Dendritic cell treated with granulocyte-macrophage colony-stimulating factor and Interleukin-4, amounts not matched to agents 40 ng/mL and 50 ng/mL, for 4 days (primary cell): Measurements from ENCODE around the gene ARHGEF1.

Experiments used
- H3K27ac Mint-ChIP-seq: one replicate; pipeline ENCODE4 v1.8.0; 2022; ENCODE audit warnings: mild to moderate bottlenecking, mixed read lengths
- H3K27me3 Mint-ChIP-seq: one replicate; pipeline ENCODE4 v1.8.0; 2022; ENCODE audit warnings: mild to moderate bottlenecking, mixed read lengths
- H3K36me3 Mint-ChIP-seq: one replicate; pipeline ENCODE4 v1.8.0; 2022; ENCODE audit warnings: low read depth, mixed read lengths
- H3K4me1 Mint-ChIP-seq: one replicate; pipeline ENCODE4 v1.8.0; 2022; ENCODE audit warnings: low read depth, mixed read lengths
- H3K4me3 Mint-ChIP-seq: one replicate; pipeline ENCODE4 v1.8.0; 2022; ENCODE audit warnings: mild to moderate bottlenecking, moderate library complexity, mixed read lengths
- H3K9me3 Mint-ChIP-seq: one replicate; pipeline ENCODE4 v1.8.0; 2022; ENCODE audit warnings: mixed read lengths
- intact Hi-C: fragments of 100-400 bp; cut with micrococcal nuclease; formaldehyde crosslinking; loops from one replicate; pipeline ENCODE4 v1.15.0; 2022

Gene ARHGEF1, protein sequence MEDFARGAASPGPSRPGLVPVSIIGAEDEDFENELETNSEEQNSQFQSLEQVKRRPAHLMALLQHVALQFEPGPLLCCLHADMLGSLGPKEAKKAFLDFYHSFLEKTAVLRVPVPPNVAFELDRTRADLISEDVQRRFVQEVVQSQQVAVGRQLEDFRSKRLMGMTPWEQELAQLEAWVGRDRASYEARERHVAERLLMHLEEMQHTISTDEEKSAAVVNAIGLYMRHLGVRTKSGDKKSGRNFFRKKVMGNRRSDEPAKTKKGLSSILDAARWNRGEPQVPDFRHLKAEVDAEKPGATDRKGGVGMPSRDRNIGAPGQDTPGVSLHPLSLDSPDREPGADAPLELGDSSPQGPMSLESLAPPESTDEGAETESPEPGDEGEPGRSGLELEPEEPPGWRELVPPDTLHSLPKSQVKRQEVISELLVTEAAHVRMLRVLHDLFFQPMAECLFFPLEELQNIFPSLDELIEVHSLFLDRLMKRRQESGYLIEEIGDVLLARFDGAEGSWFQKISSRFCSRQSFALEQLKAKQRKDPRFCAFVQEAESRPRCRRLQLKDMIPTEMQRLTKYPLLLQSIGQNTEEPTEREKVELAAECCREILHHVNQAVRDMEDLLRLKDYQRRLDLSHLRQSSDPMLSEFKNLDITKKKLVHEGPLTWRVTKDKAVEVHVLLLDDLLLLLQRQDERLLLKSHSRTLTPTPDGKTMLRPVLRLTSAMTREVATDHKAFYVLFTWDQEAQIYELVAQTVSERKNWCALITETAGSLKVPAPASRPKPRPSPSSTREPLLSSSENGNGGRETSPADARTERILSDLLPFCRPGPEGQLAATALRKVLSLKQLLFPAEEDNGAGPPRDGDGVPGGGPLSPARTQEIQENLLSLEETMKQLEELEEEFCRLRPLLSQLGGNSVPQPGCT

GRCh38 chr19:41882568-41883462 lies at the start of gene ARHGEF1:
Gene ARHGEF1, plus strand, starts transcription at chr19:41883184. Its CDS starts 4,899 bp downstream, at chr19:41888083.
- intact Hi-C loops = no loop called here
- peaks cover 35% of the 10 kb centered on the region for H3K36me3 Mint-ChIP-seq
- peak within 1 kb of the TSS; percentile 76 for H3K4me3 Mint-ChIP-seq
- no peaks in the 10 kb centered on the region for H3K9me3 Mint-ChIP-seq
- H3K27me3 Mint-ChIP-seq = no peaks in the 10 kb centered on the region
- H3K27ac Mint-ChIP-seq = peak within 1 kb of the TSS; percentile 74
- H3K4me1 Mint-ChIP-seq = peaks cover 63% of the 10 kb centered on the region

DNA sequence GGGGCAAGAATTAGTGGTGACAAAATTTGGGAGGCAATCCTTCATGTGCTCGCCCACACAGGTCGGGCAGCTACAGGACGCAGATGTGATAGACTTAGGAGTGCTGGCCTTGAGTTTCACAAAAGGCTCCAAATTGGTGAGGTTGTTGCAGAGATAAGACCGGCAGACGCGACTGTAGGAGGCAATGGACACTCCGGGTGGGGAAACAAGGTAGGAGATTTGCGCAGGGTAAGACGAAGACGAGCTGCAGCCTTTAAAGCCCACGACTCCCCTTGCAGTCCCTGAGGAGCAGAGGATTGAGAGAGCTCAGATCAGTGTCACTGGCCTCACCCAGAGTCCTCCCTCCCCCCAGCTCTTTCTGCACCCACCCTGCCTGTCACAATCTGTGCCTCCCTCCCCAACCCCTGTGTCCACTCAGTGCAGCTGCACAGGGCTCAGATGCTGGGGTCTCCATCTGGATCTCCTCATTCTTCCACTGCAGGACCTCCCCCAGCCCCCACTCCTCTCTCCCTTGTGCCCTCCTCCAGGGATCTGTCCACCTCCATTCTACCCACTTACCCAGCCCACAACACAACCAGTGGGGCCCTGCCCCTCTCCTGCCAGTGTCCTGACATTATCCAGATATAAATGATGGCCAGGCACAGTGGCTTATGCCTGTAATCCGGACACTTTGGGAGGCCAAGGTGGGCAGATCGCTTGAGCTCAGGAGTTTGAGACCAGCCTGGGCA lies 44.8 kb upstream of the ARHGEF1 start:
- intact Hi-C loops = no loop called here
- Mint-ChIP-seq H3K36me3 (no peaks in the 10 kb centered on the region), H3K27me3 (peaks cover 10% of the 10 kb centered on the region), H3K9me3 (no peaks in the 10 kb centered on the region), H3K27ac (no peak overlapping the region), H3K4me1 (peaks cover 5% of the 10 kb centered on the region), H3K4me3 (no peak overlapping the region)

DNA sequence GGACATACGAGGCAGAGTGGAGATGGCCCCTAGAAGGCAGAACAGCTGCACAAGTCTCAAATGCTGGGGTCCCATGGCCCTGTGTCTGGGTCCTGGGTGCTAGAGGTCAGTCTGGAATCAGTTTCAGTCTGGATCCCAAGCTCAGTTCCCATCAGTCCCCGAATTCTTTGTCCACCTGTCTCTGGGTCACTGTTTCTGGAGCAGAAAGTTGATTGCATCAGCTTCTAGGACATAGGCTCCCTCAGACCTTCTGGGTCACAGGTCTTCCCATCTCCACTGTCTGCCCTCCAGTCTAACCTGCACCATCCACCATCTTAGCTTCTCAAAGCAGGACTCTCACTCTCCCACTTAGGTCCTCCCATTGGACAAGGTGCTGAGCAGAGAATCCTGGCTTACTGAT lies 43.8 kb upstream of the ARHGEF1 start:
- Mint-ChIP-seq H3K4me3 (no peak overlapping the region), H3K9me3 (peaks cover under 1% of the 10 kb centered on the region), H3K27ac (no peak overlapping the region), H3K27me3 (peaks cover 18% of the 10 kb centered on the region), H3K36me3 (no peaks in the 10 kb centered on the region), H3K4me1 (peaks cover 5% of the 10 kb centered on the region)
- intact Hi-C loops = no loop called here

- H3K9me3 Mint-ChIP-seq = peaks cover 6% of the 10 kb centered on the region
- H3K4me3 Mint-ChIP-seq = no peak overlapping the region
- H3K27ac Mint-ChIP-seq = no peak overlapping the region
- H3K36me3 Mint-ChIP-seq = no peaks in the 10 kb centered on the region
- H3K4me1 Mint-ChIP-seq = peaks cover 5% of the 10 kb centered on the region
- intact Hi-C loops = no loop called here
- peaks cover 11% of the 10 kb centered on the region for H3K27me3 Mint-ChIP-seq
Observed at GRCh38 chr19:41843371-41843770, 39.6 kb upstream of the ARHGEF1 start.

- H3K36me3 Mint-ChIP-seq = no peaks in the 10 kb centered on the region
Observed at GRCh38 chr19:41844601-41845000, 38.4 kb upstream of the ARHGEF1 start, which contains the start of gene LYPD4. Gene LYPD4, minus strand, starts transcription at chr19:41844683. Its CDS starts 5,398 bp downstream, at chr19:41839285.

GRCh38 chr19:41845001-41845050 lies 38.2 kb upstream of the ARHGEF1 start, which contains the start of gene DMRTC2:
Gene DMRTC2, plus strand, starts transcription at chr19:41845042. Its CDS starts 2,387 bp downstream, at chr19:41847429.
- Mint-ChIP-seq H3K36me3 (no peaks in the 10 kb centered on the region), H3K27me3 (peaks cover 17% of the 10 kb centered on the region), H3K4me1 (peaks cover 5% of the 10 kb centered on the region), H3K9me3 (peaks cover 6% of the 10 kb centered on the region), H3K4me3 (no peak within 1 kb of the TSS), H3K27ac (no peak within 1 kb of the TSS)
- intact Hi-C loops = no loop called here

More at GRCh38 chr19:41844601-41845000, 38.4 kb upstream of the ARHGEF1 start, which contains the start of gene LYPD4:
- Mint-ChIP-seq H3K9me3 (peaks cover 6% of the 10 kb centered on the region), H3K4me3 (no peak within 1 kb of the TSS), H3K27me3 (peaks cover 17% of the 10 kb centered on the region), H3K27ac (no peak within 1 kb of the TSS), H3K4me1 (peaks cover 5% of the 10 kb centered on the region)
- intact Hi-C loops = no loop called here

GRCh38 chr19:41845051-41845590 lies 37.9 kb upstream of the ARHGEF1 start:
- Mint-ChIP-seq H3K27me3 (peaks cover 17% of the 10 kb centered on the region), H3K4me1 (peaks cover 3% of the 10 kb centered on the region), H3K36me3 (no peaks in the 10 kb centered on the region), H3K27ac (no peak overlapping the region), H3K4me3 (no peak overlapping the region), H3K9me3 (peaks cover 6% of the 10 kb centered on the region)
- intact Hi-C loops = no loop called here

GRCh38 chr19:41847351-41848105 lies 35.5 kb upstream of the ARHGEF1 start:
- Mint-ChIP-seq H3K27ac (no peak overlapping the region), H3K36me3 (no peaks in the 10 kb centered on the region), H3K27me3 (peaks cover 32% of the 10 kb centered on the region), H3K4me1 (no peaks in the 10 kb centered on the region), H3K9me3 (peaks cover 6% of the 10 kb centered on the region), H3K4me3 (no peak overlapping the region)
- intact Hi-C loops = no loop called here

- Mint-ChIP-seq H3K27me3 (peaks cover 29% of the 10 kb centered on the region), H3K27ac (no peak overlapping the region), H3K4me1 (peaks cover 3% of the 10 kb centered on the region), H3K4me3 (no peak overlapping the region), H3K9me3 (peaks cover 6% of the 10 kb centered on the region), H3K36me3 (no peaks in the 10 kb centered on the region)
- intact Hi-C loops = no loop called here
Observed at GRCh38 chr19:41848666-41849065, 34.3 kb upstream of the ARHGEF1 start.

GRCh38 chr19:41849067-41849466 lies 33.9 kb upstream of the ARHGEF1 start:
- Mint-ChIP-seq H3K9me3 (peaks cover 6% of the 10 kb centered on the region), H3K36me3 (no peaks in the 10 kb centered on the region), H3K27me3 (peaks cover 25% of the 10 kb centered on the region), H3K27ac (no peak overlapping the region), H3K4me3 (no peak overlapping the region), H3K4me1 (peaks cover 5% of the 10 kb centered on the region)
- intact Hi-C loops = no loop called here

GRCh38 chr19:41850381-41850780 lies 32.6 kb upstream of the ARHGEF1 start:
- Mint-ChIP-seq H3K36me3 (no peaks in the 10 kb centered on the region), H3K4me3 (no peak overlapping the region), H3K9me3 (no peaks in the 10 kb centered on the region), H3K27me3 (peaks cover 24% of the 10 kb centered on the region), H3K4me1 (peaks cover 5% of the 10 kb centered on the region), H3K27ac (no peak overlapping the region)
- intact Hi-C loops = no loop called here

- Mint-ChIP-seq H3K27ac (no peak overlapping the region), H3K36me3 (no peaks in the 10 kb centered on the region), H3K4me1 (peaks cover 5% of the 10 kb centered on the region), H3K27me3 (peaks cover 24% of the 10 kb centered on the region), H3K4me3 (no peak overlapping the region), H3K9me3 (no peaks in the 10 kb centered on the region)
- intact Hi-C loops = no loop called here
Observed at GRCh38 chr19:41851456-41851855, 31.5 kb upstream of the ARHGEF1 start.
